Activated CD4-positive, alpha-beta T cell treated with anti-CD3 and anti-CD28 coated beads, Interleukin-2, amount 50 U/mL, for 16 hours (primary cell): ENCODE results near the gene ABCG2.

Experiments
- DNase-seq: peaks from one replicate; pipeline ENCODE4 v3.0.0-alpha.2; 2020

ABCG2 gene

DNA sequence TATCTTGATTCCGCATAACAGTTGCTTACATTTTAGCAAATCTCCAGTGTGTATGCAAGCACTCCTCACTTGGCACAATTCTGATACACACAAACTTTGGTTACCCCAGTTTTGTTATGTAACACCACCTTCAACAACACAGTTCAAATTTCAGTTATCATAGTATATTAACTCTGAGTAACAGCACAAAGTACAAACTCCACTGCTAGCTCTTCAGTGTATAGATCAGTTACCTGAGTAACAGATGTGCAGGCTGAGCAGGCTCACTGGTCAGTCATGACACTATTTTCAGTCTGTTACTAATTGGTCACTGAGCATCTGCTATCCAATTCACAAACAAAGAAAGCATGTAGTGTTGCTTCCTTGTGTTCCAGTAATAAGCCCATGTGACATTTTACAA, 95.6 kb downstream of the ABCG2 start:
- DNase-seq: no peak

DNA sequence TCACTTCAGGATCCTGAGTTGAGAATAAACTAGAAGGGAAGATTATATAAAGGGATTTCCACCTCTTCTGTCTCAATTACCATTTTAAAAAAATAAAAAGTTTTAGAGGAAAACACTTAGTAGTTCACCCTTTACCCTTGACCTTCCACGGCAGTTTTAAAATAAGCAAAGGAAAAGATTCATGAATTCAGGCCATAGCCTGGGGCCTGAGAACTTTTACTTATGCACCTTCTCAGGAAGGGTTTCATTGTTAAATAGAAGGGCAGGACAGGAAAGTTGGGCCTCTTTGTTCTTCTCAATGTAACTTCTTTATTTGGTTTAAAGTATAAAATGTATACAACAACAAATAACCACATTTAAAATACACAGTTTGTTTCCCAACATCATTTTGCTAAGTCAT, 96.1 kb downstream of the ABCG2 start:
- DNase-seq: no peak

DNA sequence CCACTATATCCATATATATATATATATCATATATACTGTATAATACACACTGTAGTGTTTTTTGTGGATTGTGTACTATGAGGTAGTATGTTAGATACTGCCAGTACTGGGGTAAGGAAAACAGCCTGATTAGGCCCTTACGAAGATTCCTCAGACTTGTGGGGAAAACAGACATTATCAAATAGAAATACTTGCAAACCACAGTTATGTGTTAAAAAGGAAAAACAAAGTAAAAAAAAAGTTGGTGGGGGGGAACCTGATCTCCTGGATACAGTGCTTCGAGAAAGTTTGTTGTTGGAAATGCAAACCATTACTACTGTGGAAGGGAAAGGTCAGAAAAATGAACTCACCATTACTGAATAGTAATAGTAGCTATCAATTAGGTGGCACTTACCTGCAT, 98.0 kb downstream of the ABCG2 start:
- no peak for DNase-seq

GRCh38 chr4:88059766-88060165, 98.7 kb downstream of the ABCG2 start:
- no peak for DNase-seq

DNA sequence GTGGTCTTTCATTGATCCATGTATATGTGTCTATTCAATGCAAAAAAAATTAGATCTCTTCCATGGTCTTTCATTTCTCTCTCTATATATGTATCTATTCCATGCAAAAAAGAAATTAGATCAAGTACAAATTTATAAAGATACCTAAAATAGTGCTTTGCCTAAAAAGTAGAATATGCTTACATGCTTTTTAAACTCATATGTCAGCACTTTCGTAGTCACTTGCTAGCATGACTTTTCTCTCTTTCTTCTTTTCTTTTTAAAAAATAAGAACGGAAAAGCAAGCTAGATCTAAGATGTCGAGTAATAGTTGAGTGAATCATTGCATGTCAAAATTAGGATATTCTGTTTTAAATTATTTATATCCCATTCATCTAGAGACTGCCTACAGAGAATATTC, 100.1 kb downstream of the ABCG2 start:
- DNase-seq: no peak

DNA sequence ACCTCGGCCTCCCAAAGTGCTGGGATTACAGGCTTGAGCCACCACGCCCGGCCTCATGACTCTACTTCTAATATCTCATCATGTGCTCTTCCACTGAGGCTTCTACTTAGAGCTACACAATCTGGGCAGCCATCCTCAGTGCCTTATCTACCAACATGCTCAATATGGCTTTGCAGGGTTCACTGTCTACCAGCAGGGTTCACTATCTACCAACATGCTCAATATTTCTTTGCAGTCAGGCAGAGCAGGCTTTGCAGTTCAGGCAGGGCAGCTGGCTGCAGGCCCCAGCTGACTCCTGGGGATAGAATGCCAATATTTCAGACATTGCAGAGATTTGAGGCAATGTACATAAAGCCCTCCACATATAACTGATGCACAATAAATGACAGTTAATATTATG, 103.5 kb downstream of the ABCG2 start:
- peak; percentile 3 for DNase-seq

GRCh38 chr4:88054229-88054628, 104.2 kb downstream of the ABCG2 start:
- no peak for DNase-seq

GRCh38 chr4:88045021-88045420, 113.4 kb downstream of the ABCG2 start:
- DNase-seq: no peak

DNA sequence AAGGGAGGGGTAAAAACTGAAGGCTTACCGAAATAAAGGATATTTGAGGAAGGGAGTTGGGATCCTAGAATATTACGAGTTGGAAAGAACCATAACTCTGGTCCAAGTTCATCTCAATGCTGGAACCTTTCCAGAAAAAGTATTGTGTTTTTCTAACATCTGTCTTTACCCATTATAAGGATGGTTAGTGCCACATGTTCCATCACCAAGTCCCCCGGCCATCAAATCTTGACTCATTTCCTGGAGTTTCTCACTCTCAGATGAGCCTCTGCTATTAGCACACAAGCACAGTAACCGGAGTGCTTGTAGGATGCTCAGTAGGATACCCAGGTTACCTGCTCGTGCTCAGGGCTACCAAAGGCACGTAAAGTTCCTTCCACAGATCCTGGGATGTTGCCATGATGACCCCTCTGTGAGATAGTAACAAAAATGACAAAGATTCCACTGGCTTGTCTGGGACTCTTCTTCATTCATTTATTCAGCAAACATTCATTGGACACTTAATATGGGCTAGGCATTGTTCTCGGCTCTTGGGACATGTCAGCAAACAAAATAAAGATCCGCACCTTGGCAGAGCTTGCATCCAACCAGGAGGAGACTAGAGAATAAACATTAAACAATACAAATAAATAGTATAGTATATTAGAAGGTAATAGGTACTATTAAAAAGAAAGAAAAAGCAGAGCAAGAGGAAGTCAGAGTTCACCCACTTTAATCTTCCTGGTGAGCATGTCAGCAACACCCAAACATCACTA, 114.7 kb downstream of the ABCG2 start:
- no peak for DNase-seq

DNA sequence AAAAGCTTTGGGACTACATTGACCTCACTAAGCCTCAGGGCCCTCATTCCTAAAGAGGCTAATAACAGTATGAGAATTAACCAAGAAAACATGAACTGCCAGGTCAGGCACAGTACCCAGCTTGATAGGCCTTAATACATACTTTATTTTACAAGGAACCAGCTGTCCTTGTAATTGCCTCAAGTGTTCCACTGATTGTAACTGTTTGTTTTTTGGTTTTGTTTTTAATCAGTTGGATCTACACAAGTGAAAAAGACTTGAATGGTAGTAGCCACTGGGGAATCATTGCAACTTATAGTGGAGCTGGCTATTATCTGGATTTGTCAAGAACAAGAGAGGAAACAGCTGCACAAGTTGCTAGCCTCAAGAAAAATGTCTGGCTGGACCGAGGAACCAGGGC, 115.4 kb downstream of the ABCG2 start:
- DNase-seq: no peak

DNA sequence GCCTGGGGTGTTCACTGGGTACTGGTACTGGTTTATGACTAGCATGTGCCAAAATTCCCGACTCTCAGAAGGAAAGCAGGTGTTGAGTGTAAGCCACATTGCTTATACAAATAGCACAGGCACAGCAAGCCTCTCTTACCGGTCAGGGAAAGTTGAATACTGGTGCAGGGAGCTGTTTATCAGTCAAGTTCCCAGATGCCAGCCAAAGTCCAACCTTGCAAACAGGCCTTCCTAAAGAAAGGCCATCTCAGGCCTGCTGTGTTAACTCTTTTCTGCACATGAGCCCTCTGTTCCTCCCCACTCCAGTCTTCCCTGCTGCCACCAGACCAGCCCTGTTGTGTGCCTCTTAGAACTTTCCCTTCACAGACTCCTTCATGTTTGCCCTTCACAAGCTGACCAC, 116.8 kb downstream of the ABCG2 start:
- DNase-seq: no peak

- DNase-seq: no peak
Observed at GRCh38 chr4:88040707-88041106, 117.7 kb downstream of the ABCG2 start.
